GM12875 (cell line): ENCODE data around the gene NDUFB3.
A peak's percentile ranks its signal among the peaks of the same experiment; 100 is the strongest.

Experiments
- H3K4me3 ChIP-seq: one replicate; pipeline ENCODE4 v1.5.1; 2011; ENCODE audit warnings: low read depth, low read length, control low read depth
- TF ChIP-seq, protein P1 (sequence below): IDR thresholded peaks from 2 replicates; pipeline ENCODE4 v1.5.1; 2011; ENCODE audit warnings: low read depth, mild to moderate bottlenecking, control low read depth, inconsistent platforms, low read length, moderate library complexity, borderline replicate concordance; ENCODE audit not compliant: insufficient read depth

Gene NDUFB3

GRCh38 chr2:201118961-201119854 is 47.4 kb downstream of the NDUFB3 start:
- TF ChIP-seq, protein P1, sequence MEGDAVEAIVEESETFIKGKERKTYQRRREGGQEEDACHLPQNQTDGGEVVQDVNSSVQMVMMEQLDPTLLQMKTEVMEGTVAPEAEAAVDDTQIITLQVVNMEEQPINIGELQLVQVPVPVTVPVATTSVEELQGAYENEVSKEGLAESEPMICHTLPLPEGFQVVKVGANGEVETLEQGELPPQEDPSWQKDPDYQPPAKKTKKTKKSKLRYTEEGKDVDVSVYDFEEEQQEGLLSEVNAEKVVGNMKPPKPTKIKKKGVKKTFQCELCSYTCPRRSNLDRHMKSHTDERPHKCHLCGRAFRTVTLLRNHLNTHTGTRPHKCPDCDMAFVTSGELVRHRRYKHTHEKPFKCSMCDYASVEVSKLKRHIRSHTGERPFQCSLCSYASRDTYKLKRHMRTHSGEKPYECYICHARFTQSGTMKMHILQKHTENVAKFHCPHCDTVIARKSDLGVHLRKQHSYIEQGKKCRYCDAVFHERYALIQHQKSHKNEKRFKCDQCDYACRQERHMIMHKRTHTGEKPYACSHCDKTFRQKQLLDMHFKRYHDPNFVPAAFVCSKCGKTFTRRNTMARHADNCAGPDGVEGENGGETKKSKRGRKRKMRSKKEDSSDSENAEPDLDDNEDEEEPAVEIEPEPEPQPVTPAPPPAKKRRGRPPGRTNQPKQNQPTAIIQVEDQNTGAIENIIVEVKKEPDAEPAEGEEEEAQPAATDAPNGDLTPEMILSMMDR: no peak

DNA sequence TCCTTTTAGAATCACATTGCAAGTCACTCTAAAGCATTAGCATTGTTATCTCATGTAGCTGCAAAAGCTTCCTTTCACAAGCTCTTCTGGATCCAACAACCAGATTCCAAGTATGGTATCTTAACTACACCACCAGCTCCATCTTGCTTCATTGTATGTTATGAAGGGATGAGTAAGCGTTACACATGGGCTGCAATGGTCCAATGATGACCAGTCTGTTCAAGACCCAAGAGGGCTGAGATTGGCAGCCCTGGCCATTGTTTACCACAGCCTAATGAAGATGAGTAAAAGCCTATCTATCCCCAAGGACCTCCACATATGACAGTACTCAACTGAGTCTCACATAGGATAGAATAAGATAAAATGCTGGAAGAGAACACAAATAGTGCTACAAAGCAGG is 50.5 kb downstream of the NDUFB3 start:
- TF ChIP-seq, protein P1: no peak
- H3K4me3 ChIP-seq: no peak overlapping the region

More at GRCh38 chr2:201118961-201119854, 47.4 kb downstream of the NDUFB3 start:
- H3K4me3 ChIP-seq: peak overlapping the region; percentile 58

DNA sequence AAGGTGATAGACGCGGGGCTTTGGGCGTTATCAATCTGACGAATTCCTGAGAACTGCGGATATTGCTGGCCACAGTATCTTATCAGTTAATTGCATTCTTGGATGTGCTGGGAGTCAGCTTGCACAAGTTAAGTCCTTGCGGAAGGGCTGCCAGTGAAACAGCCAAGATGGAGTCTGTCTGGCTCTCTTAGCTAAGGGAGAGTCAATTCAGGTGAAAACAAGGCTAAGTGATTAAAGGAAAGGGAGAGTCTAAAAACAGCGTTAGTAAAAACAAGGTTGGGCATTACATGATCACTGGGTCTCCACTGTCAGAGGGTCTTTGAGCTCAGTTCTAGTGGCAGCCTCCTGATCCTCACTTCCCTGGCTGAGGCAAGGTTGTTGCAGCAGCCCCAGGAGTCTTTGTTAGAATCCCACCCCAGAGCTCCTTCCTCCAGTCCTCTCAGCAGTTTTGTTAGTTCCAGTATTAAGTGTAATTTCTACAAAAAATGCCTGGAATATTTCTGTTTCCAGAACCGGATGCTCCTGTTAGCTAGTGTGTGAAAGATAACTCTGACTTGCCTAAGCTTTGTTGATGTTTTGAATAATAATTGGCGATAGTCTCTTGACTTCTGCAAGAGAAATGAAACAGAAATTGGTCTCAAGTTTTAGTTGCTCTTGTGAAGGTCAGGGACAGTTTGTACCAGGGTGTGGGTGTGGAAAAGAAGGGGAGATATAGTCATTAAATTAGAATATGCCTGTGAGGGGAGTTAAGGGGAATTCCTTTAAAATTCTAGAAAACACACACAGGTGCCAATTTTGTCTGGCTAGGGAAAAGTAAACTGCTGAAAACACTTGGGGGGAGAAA is 54.7 kb downstream of the NDUFB3 start:
- H3K4me3 ChIP-seq: peak overlapping the region; percentile 28
- TF ChIP-seq, protein P1: no peak

- H3K4me3 ChIP-seq: peak overlapping the region; percentile 28
- TF ChIP-seq, protein P1: no peak
These were observed 55.3 kb downstream of the NDUFB3 start for GRCh38 chr2:201127152-201127511.

DNA sequence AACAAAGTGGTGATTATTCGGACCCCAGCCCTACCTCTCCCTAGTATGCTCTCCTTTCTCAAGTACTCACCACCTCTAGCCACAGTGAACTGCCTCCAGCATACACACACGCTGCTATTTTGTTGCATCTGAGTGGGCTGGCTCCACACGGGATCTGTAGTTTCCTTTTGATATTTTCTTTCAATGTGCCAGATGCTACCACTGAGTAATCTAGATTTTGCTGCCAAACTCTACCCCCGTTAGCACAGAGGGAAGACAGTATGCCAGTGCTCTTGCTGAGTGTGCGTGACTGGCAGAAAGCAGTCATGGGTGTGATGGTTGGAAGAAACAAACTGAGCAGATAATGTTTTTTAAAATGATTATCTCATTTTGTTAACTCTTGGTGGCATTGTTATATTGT is 55.8 kb downstream of the NDUFB3 start:
- TF ChIP-seq, protein P1: no peak
- H3K4me3 ChIP-seq: peak overlapping the region; percentile 28

DNA sequence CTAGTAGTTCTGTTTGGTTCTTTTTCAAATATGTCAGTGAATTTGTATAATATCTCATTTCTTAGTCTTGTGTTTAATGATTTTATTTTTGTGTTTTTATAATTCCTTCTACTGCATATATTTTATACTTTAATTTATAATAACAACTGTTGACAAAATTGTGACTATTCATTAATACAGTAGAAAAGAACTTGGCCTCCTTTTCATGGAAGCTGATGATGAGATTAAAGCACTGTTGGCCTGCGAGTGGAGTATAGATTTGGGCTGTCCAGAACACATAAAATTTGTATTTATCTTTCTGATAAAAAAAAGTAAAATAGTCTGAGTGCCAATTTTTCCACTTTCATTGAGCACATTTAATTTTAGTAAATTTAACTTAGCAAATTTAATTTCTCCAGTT is 56.2 kb downstream of the NDUFB3 start:
- H3K4me3 ChIP-seq: no peak overlapping the region

More for the DNA sequence above, 56.2 kb downstream of the NDUFB3 start:
- TF ChIP-seq, protein P1: no peak
